ENCODE data around the gene KCTD14.
"Not testable (repeated sequence)": the region's sequence is repeated elsewhere in the genome, so short reads cannot be mapped to it uniquely, and the experiment has no call there.

The KCTD14 gene

DNA sequence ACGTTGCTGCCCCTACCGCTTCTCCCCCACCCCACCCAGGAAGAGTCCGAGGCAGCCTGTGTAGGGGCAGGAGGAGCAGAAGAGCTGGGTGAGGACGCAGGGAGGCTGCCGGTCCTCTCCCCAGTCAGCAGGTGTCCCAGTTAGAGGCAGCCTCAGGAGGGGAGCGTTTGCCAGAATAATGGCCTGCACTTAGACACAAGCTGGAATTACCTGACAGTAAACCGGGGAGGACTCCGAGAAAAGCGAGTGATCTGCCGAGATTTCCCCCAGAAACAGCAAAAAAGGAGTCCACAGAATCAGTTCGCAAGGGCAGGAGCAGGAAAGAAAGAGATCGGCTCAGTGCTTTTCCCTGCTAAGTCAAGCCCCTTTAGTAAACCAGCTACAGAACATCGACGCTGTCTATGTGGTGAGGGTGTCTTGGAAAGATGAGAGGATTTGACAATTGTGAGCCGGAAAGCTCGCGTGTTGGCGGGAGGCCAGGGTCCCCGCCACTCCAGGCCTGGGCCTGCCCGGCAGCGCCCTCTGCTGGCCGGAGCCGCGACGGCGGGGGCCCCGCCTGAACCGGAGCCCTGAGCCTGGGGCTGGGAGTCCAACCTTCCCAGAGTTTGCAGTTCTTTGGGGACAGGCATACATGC lies 22.9 kb upstream of the KCTD14 start:
- peak; percentile 35 for DNase-seq

DNA sequence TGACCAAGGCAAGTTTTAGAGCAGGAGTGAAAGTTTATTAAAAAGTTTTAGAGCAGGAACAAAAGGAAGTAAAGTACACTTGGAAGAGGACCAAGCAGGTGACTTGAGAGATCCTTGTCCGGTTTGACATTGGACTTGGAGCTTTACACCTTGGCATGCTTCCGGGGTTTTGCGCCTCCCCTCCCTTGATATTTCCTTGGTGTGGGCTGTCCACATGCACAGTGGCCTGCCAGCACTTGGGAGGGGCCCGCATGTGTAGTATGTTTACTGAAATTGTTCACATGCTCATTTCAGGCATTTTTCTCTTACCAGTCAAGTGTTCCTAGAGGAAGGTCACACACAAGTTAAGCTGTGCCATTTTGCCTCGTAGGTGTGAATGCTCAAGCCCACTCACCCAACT lies 21.6 kb upstream of the KCTD14 start:
- no peak for DNase-seq

DNA sequence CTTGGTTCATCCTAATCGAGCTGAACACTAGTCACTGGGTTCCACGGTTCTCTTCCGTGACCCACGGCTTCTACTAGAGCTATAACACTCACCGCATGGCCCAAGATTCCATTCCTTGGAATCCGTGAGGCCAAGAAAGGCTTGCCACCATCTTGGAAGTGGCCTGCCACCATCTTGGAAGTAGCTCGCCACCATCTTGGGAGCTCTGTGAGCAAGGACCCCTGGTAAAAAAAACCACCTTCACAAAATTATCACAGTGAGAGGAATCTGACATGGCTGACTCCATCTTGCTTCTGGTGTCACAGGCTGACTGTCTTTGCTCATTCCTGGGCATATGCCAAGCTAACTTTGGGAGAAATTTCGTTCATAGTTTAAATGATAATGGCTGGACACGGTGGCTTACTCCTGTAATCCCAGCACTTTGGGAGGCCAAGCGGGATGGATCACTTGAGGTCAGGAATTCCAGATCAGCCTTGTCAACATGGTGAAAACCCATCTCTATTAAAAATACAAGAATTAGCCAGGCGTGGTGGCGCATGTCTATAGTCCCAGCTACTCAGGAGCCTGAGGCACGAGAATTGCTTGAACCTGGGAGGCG lies 18.9 kb upstream of the KCTD14 start:
- no peak for DNase-seq

DNA sequence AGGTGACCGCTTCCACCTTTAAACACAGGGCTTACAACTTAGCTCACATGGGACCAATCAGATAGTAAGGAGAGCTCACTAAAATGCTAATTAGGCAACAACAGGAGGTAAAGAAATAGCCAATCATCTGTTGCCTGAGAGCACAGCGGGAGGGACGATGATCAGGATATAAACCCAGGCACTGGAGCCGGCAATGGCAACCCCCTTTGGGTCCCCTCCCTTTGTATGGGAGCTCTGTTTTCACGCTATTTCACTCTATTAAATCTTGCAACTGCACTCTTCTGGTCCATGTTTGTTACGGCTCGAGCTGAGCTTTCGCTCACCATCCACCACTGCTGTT lies 18.3 kb upstream of the KCTD14 start:
- DNase-seq: not testable (repeated sequence)

DNA sequence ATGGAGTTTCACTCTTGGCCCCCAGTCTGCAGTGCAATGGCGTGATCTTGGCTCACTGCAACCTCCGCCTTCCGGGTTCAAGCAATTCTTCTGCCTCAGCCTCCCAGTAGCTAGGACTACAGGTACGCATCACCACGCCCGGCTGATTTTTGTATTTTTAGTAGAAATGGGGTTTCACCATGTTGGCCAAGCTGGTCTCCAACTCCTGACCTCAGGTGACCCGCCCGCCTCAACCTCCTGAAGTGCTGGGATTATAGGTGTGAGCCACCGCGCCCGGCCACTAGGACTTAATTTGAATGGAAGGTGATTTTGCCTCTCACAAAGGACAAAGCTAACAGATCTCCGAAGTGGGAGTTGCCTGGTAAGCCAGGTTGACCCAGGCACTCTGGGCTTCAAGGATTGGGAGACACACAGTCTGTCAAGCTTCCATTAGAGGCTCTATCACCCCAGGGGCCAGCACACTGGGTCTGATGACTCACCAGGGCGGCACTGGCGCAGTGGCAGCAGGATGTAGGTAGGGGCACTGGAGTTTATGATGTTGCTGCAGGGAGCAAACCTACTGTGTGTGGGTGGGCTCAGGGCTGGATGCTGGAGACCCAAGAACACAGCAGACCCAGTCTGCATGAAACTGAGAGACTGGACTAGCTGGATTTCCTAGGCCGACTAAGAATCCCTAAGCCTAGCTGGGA lies 17.8 kb upstream of the KCTD14 start:
- no peak for DNase-seq

DNA sequence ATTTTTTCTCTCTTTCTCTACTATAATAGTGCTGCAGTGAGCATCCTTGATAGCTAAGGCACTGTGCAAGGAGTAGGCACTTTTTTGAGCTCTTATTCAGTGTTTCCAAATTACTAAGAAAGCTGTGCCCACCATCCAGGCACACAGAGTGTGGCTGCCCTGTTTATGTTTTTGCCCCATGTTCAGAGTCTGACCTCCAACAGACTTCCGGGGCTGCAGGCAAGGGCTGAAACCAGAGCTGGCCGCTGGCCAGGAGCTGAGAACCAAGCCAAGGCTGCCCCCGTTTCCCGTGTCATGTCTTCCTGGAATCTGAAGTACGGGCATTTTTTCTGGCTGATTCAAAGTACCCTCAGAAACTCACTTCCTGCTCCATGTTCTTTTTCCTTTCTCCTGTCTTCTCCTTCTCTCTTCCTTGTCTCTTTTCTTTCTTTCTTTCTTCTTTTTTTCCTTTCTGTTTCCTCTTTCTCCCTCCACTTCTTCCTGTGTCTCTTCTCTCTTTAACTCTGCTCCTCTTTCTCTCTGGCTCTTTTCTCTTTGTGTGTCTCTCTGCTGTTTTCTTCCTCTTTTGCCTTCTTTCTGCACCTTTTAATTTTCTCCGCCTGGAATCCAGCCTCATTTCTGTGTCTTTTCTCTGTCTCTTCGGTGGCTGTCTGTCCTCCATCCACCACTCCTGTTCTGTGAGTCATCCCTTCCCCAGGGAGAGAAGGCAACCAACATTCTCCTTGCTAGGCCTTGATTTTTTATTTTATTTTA lies 17.0 kb upstream of the KCTD14 start:
- DNase-seq: no peak

DNA sequence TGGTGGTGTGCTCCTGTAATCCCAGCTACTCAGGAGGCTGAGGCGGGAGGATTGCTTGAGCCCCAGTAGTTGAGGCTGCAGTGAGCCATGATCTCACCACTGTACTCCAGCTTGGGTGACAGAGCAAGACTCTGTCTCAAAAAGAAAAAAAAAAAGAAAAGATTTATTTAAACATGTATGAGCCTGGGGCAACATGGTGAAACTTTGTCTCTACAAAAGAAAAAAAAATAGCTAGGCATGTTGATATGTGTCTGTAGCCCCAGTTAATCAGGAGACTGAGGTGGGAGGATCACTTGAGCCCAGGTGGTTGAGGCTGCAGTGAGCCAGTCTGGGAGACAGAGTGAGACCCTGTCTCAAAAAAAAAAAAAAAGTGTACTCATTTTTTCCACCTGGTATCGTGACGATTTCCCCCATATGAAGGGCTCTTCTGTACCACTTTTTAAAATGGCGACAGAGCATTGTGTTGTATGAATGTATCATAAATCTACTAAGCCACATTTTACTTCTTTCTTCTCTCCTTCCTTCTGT lies 16.4 kb upstream of the KCTD14 start:
- no peak for DNase-seq

DNA sequence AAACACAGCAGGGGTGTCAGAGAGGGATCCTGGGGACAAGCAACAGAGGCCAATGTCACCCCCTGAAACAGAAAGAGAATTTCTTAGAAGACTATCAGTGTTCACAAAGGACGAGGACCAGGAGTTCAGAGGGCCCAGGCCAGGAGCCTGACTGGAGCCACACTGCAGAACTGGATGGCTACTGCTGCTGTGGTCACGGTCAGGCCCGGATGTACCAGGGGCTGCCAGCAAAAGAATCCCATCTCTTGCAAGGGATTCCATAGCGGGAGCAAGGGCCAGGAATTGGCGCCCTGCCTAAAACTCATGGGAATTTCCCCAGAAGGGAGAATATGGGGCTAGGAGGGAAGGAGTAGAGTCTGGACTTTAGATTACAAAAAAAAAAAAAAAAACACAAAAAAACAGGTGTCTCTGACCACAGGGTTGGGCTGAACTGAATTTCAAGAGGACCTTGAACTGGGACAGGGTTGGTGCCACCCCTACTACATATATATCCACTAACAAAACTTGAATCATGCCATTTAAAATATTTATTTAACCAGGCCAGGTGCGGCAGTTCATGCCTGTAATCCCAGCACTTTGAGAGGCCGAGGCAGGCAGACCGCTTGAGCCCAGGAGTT lies 15.7 kb upstream of the KCTD14 start:
- no peak for DNase-seq

DNA sequence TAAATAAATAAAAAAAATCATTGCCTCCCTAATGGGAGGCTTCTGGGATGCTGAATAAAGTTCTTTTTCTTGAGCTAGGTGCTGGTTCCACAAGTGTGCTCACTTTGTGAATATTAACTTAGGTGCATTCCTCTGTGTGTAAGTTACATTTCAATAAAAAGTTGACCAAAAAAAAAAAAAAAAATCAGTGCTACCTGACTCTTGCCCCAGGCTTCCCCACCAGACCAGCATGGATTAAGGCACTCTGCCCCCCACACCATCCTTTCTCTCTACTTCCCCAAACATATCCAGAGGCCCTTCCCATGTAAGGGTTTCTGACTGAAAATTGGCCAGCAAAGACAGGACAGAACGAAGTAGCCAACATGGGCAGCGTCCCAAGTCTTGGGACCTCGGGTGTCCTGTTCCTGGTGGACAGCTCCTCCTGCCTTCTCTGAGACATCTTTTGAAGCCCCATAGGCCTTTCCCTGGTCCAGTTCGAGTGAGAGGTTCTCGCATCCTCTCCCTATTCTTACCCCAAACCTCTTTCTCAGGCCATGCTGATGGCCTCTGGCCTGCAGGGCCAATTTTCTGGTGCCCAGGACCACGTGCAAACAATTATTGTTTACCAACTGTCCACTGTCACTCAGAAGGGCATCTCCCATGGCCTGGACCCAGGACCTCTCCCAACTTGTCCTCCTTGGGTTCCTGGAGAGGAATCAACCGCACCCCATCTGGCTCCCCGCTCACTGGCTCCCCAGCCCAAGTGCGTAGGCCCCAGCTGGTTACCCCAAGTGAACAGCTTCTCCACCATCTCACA lies 14.9 kb upstream of the KCTD14 start:
- DNase-seq: no peak

DNA sequence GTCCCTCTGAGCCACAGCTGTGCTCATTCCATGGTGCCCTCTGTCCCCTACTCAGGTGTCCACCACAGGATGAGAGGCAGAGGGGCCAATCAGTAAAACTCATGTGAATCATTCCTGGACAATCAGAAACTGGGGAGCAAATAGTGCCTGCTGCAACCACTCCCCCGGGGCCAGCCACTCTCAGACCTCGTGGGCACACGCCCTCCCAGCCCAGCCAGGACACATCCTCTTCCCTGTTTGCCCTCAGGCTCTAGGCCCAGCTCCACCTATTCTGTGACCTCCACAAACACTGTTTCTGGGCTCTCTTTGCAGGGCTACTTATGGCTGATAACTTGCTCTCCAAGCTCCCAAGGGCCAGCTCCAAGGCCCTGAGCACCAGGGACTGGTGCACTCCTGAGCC lies 14.0 kb upstream of the KCTD14 start:
- DNase-seq: no peak

DNA sequence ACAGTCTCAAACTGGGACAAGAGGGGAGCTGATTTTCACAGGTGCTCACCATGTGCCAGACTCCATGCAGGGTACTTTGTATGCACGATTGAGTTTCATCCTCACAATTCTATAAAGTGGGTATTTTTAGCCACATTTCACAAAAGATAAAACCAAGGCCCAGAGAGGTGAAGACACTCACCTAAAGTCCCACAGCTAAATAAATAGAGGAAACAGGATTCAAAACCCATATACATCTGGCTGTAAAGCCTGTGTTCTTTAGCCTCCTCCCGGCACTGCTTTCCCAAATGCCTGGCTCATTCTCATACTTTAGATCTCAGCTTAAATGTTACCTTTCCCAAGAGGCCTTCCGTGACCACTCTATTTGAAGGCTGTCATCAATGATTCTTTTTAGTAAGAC lies 13.2 kb upstream of the KCTD14 start:
- no peak for DNase-seq

DNA sequence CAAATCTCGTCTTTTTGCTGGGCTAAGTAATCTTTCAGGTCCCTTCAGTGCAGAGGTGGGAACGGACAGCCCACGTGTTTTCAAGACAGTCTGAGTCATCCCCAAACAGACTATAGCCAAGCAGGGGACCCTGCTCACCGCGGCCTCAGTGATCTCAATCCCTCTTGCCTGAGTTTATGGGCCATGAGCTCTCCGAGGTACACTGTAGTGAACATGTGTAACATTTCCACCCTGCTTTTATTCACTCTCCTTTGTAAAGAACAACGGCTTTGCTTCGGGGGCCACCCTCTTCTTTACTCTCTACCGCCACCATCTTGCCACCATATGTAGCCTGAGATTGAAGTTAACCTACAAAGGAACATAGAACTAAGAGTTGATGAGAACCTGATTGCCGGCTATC lies 11.5 kb upstream of the KCTD14 start:
- DNase-seq: no peak

DNA sequence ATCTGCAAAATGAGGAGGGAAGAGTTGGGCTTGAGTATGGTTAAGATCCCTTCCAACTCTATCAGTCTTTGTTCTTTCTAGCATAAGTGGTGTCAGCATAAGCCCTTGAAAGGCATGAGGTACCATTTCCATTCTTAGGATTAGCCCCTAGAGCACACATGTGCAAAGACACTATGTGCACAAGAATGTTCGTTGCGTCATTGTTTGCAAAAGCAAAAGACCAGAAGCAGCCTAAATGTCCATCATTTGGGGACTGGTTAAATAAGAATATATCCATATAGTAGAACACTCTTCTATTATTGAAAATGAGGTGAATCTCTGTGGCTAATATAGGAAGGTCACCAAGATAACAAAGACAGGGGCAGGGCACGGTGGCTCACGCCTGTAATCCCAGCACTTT lies 10.0 kb upstream of the KCTD14 start:
- no peak for DNase-seq

DNA sequence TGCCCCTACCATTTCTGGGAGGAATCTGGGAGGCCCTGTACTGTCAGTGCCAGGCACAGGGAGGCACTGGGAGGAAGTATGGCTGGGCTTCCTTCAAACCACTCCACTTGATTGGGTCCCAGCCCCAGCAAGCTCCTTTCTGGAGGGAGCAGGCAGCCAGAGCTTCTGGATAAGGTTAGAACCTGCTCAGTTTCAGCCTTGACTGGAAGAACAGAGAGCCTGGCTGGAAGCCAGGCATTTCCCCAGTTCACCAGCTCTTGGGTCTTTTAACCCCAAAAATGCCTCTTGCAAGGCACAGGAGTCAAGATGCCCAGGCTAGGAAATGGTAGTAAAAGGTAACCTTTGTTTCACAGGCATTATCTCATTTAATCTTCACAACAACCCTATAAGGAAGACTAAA lies 9.0 kb upstream of the KCTD14 start:
- DNase-seq: no peak

DNA sequence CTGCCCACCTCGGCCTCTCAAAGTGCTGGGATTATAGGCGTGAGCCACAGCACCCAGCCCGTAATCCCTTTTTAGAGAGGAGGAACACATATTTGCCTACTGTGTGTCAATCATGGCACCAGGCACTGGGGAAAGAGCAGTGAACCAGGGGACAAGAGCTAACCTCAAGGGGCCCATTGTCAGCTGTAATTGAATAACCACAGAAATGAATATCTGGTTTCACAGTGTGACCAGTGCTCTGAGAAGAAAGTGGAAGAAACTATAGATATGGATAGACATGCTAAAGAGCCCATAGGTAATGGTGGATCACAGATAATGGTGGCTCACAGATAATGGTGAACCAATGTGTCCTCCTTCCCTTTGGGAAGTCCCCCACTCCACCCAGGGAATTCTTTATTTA lies 8.6 kb upstream of the KCTD14 start:
- no peak for DNase-seq

DNA sequence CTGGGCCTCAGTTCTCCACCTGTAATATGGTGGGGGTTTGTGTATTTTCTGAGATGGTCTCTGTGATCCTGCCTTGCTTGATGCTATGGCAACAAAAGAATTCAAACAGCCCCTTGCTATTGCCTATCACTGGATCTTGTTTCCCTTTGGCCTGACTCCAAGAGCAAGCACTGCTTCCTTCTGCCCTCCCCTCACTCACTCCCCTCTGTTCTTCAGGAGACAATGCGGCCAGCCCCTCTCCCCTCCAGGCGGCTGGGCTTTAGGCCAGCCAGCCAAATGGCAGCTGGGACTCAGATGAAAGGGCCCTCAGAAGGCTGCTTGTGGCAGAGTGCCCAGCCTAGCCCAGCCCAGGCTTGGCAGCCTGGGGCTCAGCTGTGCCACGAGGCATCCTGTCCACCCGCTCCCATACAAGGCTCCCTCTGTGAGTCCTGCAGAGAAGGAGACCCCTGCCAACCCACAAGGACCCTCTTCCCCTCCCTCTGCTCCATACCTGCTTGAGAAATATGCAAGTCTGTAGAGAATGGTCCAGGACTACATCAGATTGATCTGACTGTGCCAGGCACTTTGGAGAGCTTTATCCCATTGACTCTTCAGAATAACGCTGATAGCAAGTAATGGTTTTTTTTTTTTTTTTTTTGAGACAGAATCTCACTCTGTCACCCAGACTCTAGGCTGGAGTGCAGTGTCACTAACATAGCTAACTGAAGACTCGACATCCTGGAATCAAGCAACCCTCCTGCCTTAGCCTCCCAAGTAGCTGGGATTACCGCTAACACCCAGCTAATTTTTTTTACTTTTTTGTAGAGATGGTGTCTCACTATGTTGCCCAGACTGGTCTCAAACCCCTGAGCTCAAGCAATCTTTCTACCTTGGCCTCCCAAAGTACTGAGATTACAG lies 7.6 kb upstream of the KCTD14 start:
- DNase-seq: no peak

DNA sequence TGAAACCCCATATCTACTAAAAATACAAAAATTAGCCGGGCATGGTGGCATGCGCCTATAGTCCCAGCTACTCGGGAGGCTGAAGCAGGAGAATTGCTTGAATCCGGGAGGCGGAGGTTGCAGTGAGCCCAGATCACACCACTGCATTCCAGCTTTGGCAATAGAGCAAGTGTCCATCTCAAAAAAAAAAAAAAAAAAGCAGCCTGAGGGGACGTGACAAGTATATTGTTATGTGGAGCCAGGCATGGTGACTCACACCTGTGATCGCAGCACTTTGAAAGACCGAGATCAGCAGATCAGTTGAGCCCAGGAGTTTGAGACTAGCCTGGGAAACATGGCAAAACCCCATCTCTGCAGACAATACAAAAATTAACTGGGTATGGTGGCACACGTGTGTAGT lies 5.3 kb upstream of the KCTD14 start:
- not testable (repeated sequence) for DNase-seq

DNA sequence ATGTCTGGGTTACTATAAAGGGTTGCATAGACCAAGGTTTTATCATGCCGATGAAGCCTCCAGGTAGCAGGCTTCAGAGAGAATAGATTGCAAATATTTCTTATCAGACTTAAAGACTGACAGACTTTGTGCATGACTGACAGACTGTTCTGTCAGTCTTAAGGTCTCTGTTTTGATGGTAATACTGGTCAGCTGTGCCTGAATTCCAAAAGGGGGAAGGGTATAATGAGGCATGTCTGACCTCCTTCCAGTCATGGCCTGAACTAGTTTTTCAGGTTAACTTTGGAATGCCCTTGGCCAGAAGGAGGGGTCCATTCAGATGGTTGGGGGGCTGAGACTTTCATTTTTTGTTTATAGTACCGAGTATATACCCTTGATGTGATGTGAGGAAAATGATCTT lies 4.7 kb upstream of the KCTD14 start:
- DNase-seq: no peak

DNA sequence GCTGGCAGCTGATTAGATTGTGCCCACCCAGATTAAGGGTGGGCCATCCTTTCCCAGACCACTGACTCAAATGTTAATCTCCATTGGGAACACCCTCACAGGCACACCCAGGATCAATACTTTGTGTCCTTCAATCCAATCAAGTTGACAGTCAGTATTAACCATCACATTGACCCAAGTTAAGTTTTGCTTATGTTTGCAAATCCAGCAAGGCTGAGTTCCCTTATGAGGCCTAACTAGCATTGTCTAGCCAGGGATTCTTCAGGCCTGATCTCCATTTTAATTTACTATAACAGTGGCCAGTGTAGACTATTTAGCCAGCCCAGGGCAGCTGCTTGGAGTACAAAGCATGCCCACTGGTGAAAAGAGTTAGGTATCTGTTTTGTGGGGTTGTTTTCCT lies 2.3 kb upstream of the KCTD14 start:
- no peak for DNase-seq

DNA sequence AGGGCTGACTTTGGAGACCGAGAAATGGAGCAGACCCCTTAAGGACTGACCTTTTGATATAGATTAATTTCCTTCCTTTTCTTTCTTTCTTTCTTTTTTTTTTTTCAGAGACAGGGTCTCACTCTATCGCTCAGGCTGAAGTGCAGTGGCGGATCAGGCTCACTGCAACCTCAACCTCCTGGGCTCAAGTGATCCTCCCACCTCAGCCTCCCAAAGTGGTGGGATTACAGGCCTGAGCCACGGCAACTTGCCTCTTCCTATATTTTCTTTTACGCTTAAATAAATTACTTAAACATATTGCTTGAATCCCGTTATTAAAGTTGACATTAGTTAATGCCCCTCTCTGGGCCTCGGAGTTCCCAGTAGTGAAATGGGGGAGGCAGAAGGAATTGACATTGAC lies 350 bp upstream of the KCTD14 start:
- no peak for DNase-seq

DNA sequence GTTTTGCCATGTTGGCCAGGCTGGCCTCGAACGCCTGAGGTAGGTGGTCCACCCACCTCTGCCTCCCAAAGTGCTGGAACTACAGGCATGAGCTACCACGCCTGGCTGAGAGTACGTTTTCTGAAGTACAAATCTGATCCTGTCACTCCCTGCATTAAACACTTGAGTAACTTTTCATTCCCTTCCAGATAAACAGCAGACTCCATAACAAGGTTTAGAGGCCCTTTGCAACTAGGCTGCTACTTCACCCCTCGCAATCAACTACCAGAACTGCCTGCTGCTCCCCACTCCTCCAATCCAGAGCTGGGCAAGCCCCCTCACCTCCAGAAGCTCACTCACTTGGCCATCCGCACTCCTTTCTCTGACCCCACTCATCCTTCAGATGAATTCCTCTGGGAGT lies 1.5 kb downstream of the KCTD14 start:
- DNase-seq: no peak
